Panc1 (cell line): Measurements from ENCODE around the gene CCDC171. TPM values are rescaled to one million over a fixed set of nuclear protein-coding genes. Genes with fewer than 3 reads are reported as not detected.
"Not testable (repeated sequence)": the region's sequence is repeated elsewhere in the genome, so short reads cannot be mapped to it uniquely, and the experiment has no call there.

Experiments
- ATAC-seq: fragments of 200-7000 bp; cut with Tn5 transposase; 2 replicates; pipeline ENCODE4 v1.9.1; 2020; ENCODE audit warnings: mild to moderate bottlenecking, moderate library complexity
- BruUV-seq: library from RNA; stranded (reverse); fragments of 400-500 nt; replicated peaks from 2 replicates; lab custom pipeline; 2021; lab: Mats Ljungman, UMichigan
- CTCF ChIA-PET: fragments of 300-600 bp; sonication (Branson Sonifier 250); formaldehyde crosslinking; loops from one replicate; lab custom pipeline; 2022; ENCODE audit warnings: antibody characterized with exemption; lab: Charles Lee
- POLR2A ChIA-PET: fragments of 300-600 bp; sonication (Branson Sonifier 250); formaldehyde crosslinking; loops from one replicate; lab custom pipeline; 2022; ENCODE audit warnings: antibody characterized with exemption; lab: Charles Lee
- DNase-seq: peaks from one replicate; pipeline ENCODE4 v3.0.0-alpha.2; 2010; ENCODE audit warnings: low read depth, low spot score
- H3K27ac ChIP-seq: 2 replicates; pipeline ENCODE4 v1.5.1; 2011; ENCODE audit warnings: mild to moderate bottlenecking, low read length, inconsistent platforms
- H3K27me3 ChIP-seq: fragments of 200-500 bp; sonication (Bioruptor generic); 2 replicates; pipeline ENCODE4 v1.6.0; 2014; ENCODE audit warnings: low read length, inconsistent platforms; ENCODE audit not compliant: control insufficient read depth, insufficient read depth
- H3K36me3 ChIP-seq: fragments of 200-500 bp; sonication (Bioruptor generic); 2 replicates; pipeline ENCODE4 v1.5.1; 2014; ENCODE audit warnings: inconsistent platforms, mild to moderate bottlenecking, low read length, moderate library complexity; ENCODE audit not compliant: control insufficient read depth, insufficient read depth
- H3K4me1 ChIP-seq: 2 replicates; pipeline ENCODE4 v1.5.1; 2011; ENCODE audit warnings: inconsistent platforms, mild to moderate bottlenecking, low read length, moderate library complexity; ENCODE audit not compliant: control insufficient read depth, insufficient read depth
- H3K4me3 ChIP-seq, 2 experiments: 2 replicates each; pipeline ENCODE4 v1.5.1; 2011 to 2012; ENCODE audit warnings: low read depth in 2 of 2, low read length in 2 of 2, mild to moderate bottlenecking in 2 of 2, inconsistent platforms in 1 of 2, moderate library complexity in 1 of 2
- H3K9me3 ChIP-seq: fragments of 200-500 bp; sonication (Bioruptor generic); 2 replicates; pipeline ENCODE4 v1.5.1; 2014; ENCODE audit warnings: low read depth, mild to moderate bottlenecking, inconsistent platforms, low read length, moderate library complexity; ENCODE audit not compliant: control insufficient read depth, insufficient read depth
- POLR2AphosphoS5 ChIP-seq: IDR thresholded peaks from 2 replicates; pipeline ENCODE4 v1.6.1; 2012; ENCODE audit warnings: mild to moderate bottlenecking, low read depth, low read length, moderate library complexity
- SIN3A ChIP-seq: IDR thresholded peaks from 2 replicates; pipeline ENCODE4 v1.6.1; 2012; ENCODE audit warnings: low read depth, mild to moderate bottlenecking, low read length, moderate library complexity, borderline replicate concordance; ENCODE audit not compliant: insufficient read depth
- TCF7L2 ChIP-seq: IDR thresholded peaks from 2 replicates; pipeline ENCODE4 v1.6.1; 2011; ENCODE audit warnings: mild to moderate bottlenecking, low read depth, low read length, inconsistent platforms
- in situ Hi-C: cut with HindIII; loops from 2 replicates; pipeline ENCODE4 v1.10.0; 2016; ENCODE audit warnings: low sequenced_read_pairs, low pct_unique_long_range_greater_than_20kb
- intact Hi-C: fragments of 100-400 bp; cut with micrococcal nuclease; formaldehyde crosslinking; loops from one replicate; pipeline ENCODE4 v1.10.0; 2022; ENCODE audit not compliant: unreplicated experiment
- total RNA-seq: library from RNA; stranded (reverse); gene quantifications from one replicate; pipeline ENCODE4 v1.2.1, GENCODE V29; 2021; ENCODE audit not compliant: unreplicated experiment
- TF ChIP-seq, protein P1 (sequence below), 2 experiments: IDR thresholded peaks; 2 replicates each; pipeline ENCODE4 v1.6.1; 2011 to 2012; ENCODE audit warnings: low read depth in 2 of 2, control low read depth in 1 of 2, low read length in 1 of 2, mild to moderate bottlenecking in 1 of 2, moderate library complexity in 1 of 2; ENCODE audit not compliant: insufficient read depth in 1 of 2
- TF ChIP-seq, protein P2 (sequence below): fragments of 450-650 bp; IDR thresholded peaks from 2 replicates; pipeline ENCODE4 v1.5.1; 2017; ENCODE audit warnings: mild to moderate bottlenecking

Gene CCDC171
- total RNA-seq, 1 experiment from 2014 or later, result 1.5 TPM

DNA sequence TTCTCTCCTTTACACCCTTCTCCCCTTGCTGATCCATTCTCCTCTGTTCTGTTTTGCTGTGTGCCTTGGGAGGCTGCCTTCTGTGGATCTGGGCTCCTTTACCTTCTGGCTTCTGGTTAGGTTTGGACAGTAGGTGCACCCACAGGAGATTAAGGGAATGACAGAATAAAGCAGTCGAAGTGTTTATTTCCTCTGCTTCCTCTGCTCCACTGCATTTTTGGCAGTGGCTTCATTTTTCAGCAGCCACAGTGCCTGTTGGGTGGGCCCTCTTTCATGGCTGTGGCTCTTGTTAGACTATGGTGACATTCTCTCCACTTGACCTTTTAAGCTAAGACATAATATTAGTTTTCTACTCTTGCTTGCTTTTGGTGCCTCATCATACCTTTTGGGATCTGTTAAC is 144.1 kb downstream of the CCDC171 start:
- no TSS peak for BruUV-seq
- in situ Hi-C loops, result no loop called here
- Histone ChIP-seq H3K4me1 (no peaks in the 10 kb centered on the region), H3K27ac (no peak overlapping the region), H3K36me3 (no peaks in the 10 kb centered on the region), H3K4me3 (no peak overlapping the region), H3K27me3 (no peaks in the 10 kb centered on the region), H3K9me3 (no peaks in the 10 kb centered on the region)
- TF ChIP-seq, protein P1, sequence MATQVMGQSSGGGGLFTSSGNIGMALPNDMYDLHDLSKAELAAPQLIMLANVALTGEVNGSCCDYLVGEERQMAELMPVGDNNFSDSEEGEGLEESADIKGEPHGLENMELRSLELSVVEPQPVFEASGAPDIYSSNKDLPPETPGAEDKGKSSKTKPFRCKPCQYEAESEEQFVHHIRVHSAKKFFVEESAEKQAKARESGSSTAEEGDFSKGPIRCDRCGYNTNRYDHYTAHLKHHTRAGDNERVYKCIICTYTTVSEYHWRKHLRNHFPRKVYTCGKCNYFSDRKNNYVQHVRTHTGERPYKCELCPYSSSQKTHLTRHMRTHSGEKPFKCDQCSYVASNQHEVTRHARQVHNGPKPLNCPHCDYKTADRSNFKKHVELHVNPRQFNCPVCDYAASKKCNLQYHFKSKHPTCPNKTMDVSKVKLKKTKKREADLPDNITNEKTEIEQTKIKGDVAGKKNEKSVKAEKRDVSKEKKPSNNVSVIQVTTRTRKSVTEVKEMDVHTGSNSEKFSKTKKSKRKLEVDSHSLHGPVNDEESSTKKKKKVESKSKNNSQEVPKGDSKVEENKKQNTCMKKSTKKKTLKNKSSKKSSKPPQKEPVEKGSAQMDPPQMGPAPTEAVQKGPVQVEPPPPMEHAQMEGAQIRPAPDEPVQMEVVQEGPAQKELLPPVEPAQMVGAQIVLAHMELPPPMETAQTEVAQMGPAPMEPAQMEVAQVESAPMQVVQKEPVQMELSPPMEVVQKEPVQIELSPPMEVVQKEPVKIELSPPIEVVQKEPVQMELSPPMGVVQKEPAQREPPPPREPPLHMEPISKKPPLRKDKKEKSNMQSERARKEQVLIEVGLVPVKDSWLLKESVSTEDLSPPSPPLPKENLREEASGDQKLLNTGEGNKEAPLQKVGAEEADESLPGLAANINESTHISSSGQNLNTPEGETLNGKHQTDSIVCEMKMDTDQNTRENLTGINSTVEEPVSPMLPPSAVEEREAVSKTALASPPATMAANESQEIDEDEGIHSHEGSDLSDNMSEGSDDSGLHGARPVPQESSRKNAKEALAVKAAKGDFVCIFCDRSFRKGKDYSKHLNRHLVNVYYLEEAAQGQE (IDR thresholded peaks at IDR 0.05; ENCODE audit: insufficient read depth in 1 of 2, low read depth in 2 of 2, low read length in 1 of 2), result no peak
- no peak for TF ChIP-seq POLR2AphosphoS5
- TF ChIP-seq SIN3A, result no peak
- no peak for TF ChIP-seq TCF7L2
- TF ChIP-seq, protein P2, sequence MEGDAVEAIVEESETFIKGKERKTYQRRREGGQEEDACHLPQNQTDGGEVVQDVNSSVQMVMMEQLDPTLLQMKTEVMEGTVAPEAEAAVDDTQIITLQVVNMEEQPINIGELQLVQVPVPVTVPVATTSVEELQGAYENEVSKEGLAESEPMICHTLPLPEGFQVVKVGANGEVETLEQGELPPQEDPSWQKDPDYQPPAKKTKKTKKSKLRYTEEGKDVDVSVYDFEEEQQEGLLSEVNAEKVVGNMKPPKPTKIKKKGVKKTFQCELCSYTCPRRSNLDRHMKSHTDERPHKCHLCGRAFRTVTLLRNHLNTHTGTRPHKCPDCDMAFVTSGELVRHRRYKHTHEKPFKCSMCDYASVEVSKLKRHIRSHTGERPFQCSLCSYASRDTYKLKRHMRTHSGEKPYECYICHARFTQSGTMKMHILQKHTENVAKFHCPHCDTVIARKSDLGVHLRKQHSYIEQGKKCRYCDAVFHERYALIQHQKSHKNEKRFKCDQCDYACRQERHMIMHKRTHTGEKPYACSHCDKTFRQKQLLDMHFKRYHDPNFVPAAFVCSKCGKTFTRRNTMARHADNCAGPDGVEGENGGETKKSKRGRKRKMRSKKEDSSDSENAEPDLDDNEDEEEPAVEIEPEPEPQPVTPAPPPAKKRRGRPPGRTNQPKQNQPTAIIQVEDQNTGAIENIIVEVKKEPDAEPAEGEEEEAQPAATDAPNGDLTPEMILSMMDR, result no peak
- ChIA-PET CTCF (no interaction called here), POLR2A (no interaction called here)
- intact Hi-C loops, result no loop called here
- DNase-seq (no peak), ATAC-seq (no peak)

DNA sequence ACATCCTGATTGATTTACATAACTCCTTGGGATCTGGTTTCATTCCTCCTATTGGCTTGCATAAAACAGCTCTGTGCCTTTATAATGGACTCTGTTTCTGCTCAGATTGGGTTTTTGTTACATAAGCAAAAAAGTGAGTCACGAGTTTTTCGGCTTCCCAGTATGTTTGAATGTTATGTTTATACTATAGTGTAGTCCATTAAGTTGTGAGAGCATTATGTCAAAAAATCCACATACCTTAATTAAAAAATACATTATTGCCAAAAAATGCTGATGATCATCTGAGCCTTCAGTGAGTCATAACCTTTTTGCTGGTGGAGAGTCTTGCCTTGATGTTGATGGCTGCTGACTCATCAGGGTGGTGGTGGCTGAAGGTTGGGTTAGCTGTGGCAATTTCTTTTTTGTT is 144.6 kb downstream of the CCDC171 start:
- Histone ChIP-seq H3K9me3 (no peaks in the 10 kb centered on the region), H3K36me3 (no peaks in the 10 kb centered on the region), H3K4me1 (no peaks in the 10 kb centered on the region), H3K4me3 (no peak overlapping the region), H3K27ac (no peak overlapping the region), H3K27me3 (no peaks in the 10 kb centered on the region)
- CTCF ChIA-PET, result no interaction called here
- ATAC-seq (no peak), DNase-seq (no peak)
- TF ChIP-seq, protein P2, result no peak
- TF ChIP-seq SIN3A (no peak), POLR2AphosphoS5 (no peak), TCF7L2 (no peak)
- TF ChIP-seq, protein P1 (IDR thresholded peaks at IDR 0.05; ENCODE audit: insufficient read depth in 1 of 2, low read depth in 2 of 2, low read length in 1 of 2), result no peak
- no TSS peak for BruUV-seq
- intact Hi-C loops (no loop called here), in situ Hi-C loops (no loop called here)
- POLR2A ChIA-PET, result no interaction called here

DNA sequence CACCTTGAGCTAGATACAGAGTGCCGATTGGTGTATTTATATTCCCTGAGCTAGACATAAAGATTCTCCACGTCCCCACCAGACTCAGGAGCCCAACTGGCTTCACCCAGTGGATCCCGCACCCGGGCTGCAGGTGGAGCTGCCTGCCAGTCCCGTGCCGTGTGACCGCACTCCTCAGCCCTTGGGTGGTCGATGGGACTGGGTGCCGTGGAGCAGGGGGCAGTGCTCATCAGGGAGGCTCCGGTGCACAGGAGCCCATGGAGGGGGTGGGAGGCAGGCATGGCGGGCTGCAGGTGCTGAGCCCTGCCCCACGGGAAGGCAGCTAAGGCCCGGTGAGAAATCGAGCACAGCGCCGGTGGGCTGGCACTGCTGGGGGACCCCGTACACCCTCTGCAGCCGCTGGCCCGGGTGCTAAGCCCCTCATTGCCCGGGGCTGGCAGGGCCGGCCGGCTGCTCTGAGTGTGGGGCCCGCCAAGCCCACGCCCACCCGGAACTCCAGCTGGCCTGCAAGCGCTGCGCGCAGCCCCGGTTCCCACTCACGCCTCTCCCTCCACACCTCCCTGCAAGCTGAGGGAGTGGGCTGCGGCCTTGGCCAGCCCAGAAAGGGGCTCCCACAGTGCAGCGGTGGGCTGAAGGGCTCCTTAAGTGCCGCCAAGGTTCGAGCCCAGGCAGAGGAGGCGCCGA is 147.2 kb downstream of the CCDC171 start:
- intact Hi-C loops, POLR2A ChIA-PET, BruUV-seq, H3K27me3 ChIP-seq, H3K36me3 ChIP-seq, in situ Hi-C loops, H3K9me3 ChIP-seq, H3K4me1 ChIP-seq, CTCF ChIA-PET, H3K4me3 ChIP-seq, H3K27ac ChIP-seq, DNase-seq, ATAC-seq: not testable (repeated sequence)
